GM12878 (cell line): ENCODE data around the gene AXDND1. TPM values are rescaled to one million over a fixed set of nuclear protein-coding genes. Genes with fewer than 3 reads are reported as not detected.

Source experiments
- ATAC-seq: fragments of 200-7000 bp; cut with Tn5 transposase; 3 replicates; pipeline ENCODE4 v1.9.1; 2020; ENCODE audit warnings: mild to moderate bottlenecking, moderate library complexity
- BruUV-seq: library from RNA; stranded (reverse); fragments of 400-500 nt; replicated peaks from 2 replicates; lab custom pipeline; 2021; lab: Mats Ljungman, UMichigan
- CTCF ChIA-PET: fragments of 300-600 bp; sonication (Branson Sonifier 250); formaldehyde crosslinking; extraction: SDS; loops from one replicate; lab custom pipeline; 2021; ENCODE audit warnings: inconsistent platforms; lab: Yijun Ruan, JAX
- POLR2A ChIA-PET: fragments of 350-600 bp; formaldehyde crosslinking; extraction: SDS; loops from one replicate; lab custom pipeline; 2021; ENCODE audit warnings: inconsistent platforms; lab: Charles Lee
- RAD21 ChIA-PET: fragments of 300-600 bp; sonication (Branson Sonifier 250); formaldehyde crosslinking; loops from one replicate; lab custom pipeline; 2023; ENCODE audit warnings: antibody characterized with exemption; ENCODE audit not compliant: unreplicated experiment; lab: Charles Lee
- SMC1A ChIA-PET: fragments of 300-600 bp; sonication (Branson Sonifier 250); formaldehyde crosslinking; loops from one replicate; lab custom pipeline; 2023; ENCODE audit not compliant: unreplicated experiment, uncharacterized antibody; lab: Charles Lee
- DNase-seq: peaks from one replicate; pipeline ENCODE4 v3.0.0-alpha.2; 2011; ENCODE audit warnings: low read depth, low spot score
- FAIRE-seq: peaks from 3 replicates; lab custom pipeline; 2011; peaks lifted over from hg19 to GRCh38; lab: Jason Lieb, UNC
- H2AFZ ChIP-seq: 2 replicates; pipeline ENCODE4 v1.6.0; 2011; ENCODE audit warnings: low read depth, low read length, control low read depth; ENCODE audit not compliant: control insufficient read depth
- H3K27ac ChIP-seq: 2 replicates; pipeline ENCODE4 v1.5.1; 2011; ENCODE audit warnings: control low read depth; ENCODE audit not compliant: control insufficient read depth, insufficient read depth
- H3K27me3 ChIP-seq, 2 experiments: replicated peaks in 1 of 2; 2 replicates each; pipeline versions ENCODE4 v1.6.0 to v1.6.1; 2011; ENCODE audit warnings: low read length in 1 of 2; ENCODE audit not compliant: control insufficient read depth in 2 of 2, insufficient read depth in 2 of 2
- H3K36me3 ChIP-seq, 2 experiments: 2 replicates each; pipeline ENCODE4 v1.5.1; 2011; ENCODE audit warnings: low read length in 1 of 2; ENCODE audit not compliant: control insufficient read depth in 2 of 2, insufficient read depth in 2 of 2
- H3K4me1 ChIP-seq: 2 replicates; pipeline ENCODE4 v1.6.1; 2011; ENCODE audit warnings: mild to moderate bottlenecking, low read length, moderate library complexity, mixed read lengths; ENCODE audit not compliant: control insufficient read depth, insufficient read depth
- H3K4me2 ChIP-seq: 2 replicates; pipeline ENCODE4 v1.6.0; 2011; ENCODE audit warnings: control low read depth; ENCODE audit not compliant: control insufficient read depth, insufficient read depth
- H3K4me3 ChIP-seq: fragments of 200-600 bp; sonication (generic); 2 replicates; pipeline ENCODE4 v1.5.1; 2016
- H3K79me2 ChIP-seq: 2 replicates; pipeline ENCODE4 v1.6.0; 2011; ENCODE audit warnings: low read length; ENCODE audit not compliant: control insufficient read depth, insufficient read depth
- H3K9ac ChIP-seq: 2 replicates; pipeline ENCODE4 v1.8.0; 2011; ENCODE audit warnings: low read length, control low read depth, mixed read lengths; ENCODE audit not compliant: control insufficient read depth, insufficient read depth
- H3K9me3 ChIP-seq: replicated peaks from 3 replicates; pipeline ENCODE4 v1.5.1; 2011; ENCODE audit warnings: mild to moderate bottlenecking, low read length; ENCODE audit not compliant: control insufficient read depth, insufficient read depth
- H4K20me1 ChIP-seq: 2 replicates; pipeline ENCODE4 v1.6.0; 2011; ENCODE audit not compliant: control insufficient read depth, insufficient read depth
- CBFB ChIP-seq: IDR thresholded peaks from 2 replicates; pipeline ENCODE4 v1.6.1; 2016; ENCODE audit warnings: antibody characterized with exemption, low read depth
- E2F4 ChIP-seq: IDR thresholded peaks from 2 replicates; pipeline ENCODE4 v1.6.1; 2012; ENCODE audit warnings: low read depth, low read length, improper control_type of control experiment
- FOS ChIP-seq: IDR thresholded peaks from 3 replicates; pipeline ENCODE4 v1.6.1; 2011; ENCODE audit warnings: borderline replicate concordance; ENCODE audit not compliant: insufficient read length; ENCODE audit errors: extremely low read depth
- FOXK2 ChIP-seq: fragments of 450-650 bp; IDR thresholded peaks from 2 replicates; pipeline ENCODE4 v1.6.1; 2017; ENCODE audit warnings: mild to moderate bottlenecking, moderate library complexity
- HDGF ChIP-seq: fragments of 450-650 bp; IDR thresholded peaks from 2 replicates; pipeline ENCODE4 v1.6.1; 2016; ENCODE audit warnings: antibody characterized with exemption
- IRF3 ChIP-seq: fragments of 450-650 bp; IDR thresholded peaks from 2 replicates; pipeline ENCODE4 v1.6.1; 2014; ENCODE audit warnings: mild to moderate bottlenecking
- KDM1A ChIP-seq: fragments of 200-600 bp; sonication (generic); IDR thresholded peaks from 2 replicates; pipeline ENCODE4 v1.6.1; 2016; ENCODE audit warnings: borderline replicate concordance
- MTA3 ChIP-seq: IDR thresholded peaks from 2 replicates; pipeline ENCODE4 v1.6.1; 2012; ENCODE audit warnings: low read length, inconsistent platforms, borderline replicate concordance
- SP1 ChIP-seq: IDR thresholded peaks from one replicate; pipeline ENCODE4 v1.6.1; 2011; ENCODE audit warnings: low read depth, low read length
- SREBF2 ChIP-seq: IDR thresholded peaks from 2 replicates; pipeline ENCODE4 v1.6.1; 2012; ENCODE audit warnings: mild to moderate bottlenecking, low read length
- WGBS: methylation state at CpG from one replicate; pipeline ENCODE4 v1.1.6; 2016; ENCODE audit warnings: low lambda C conversion rate; ENCODE audit not compliant: insufficient replicate concordance, insufficient coverage; ENCODE audit errors: missing lambda C conversion rate; 5-methylcytosine and 5-hydroxymethylcytosine counted together
- in situ Hi-C: fragments of 300-500 bp; cut with MboI; formaldehyde crosslinking; loops from 9 replicates; pipeline ENCODE4 v1.14.3; 2018; ENCODE audit warnings: mixed read lengths
- intact Hi-C: fragments of 100-400 bp; cut with micrococcal nuclease; formaldehyde crosslinking; loops from one replicate; pipeline ENCODE4 v1.14.2; 2022; ENCODE audit not compliant: unreplicated experiment
- polyA plus RNA-seq, 11 experiments: library from polyadenylated mRNA; depleted of rRNA in 4 of 11; unstranded in 6 of 11; stranded (reverse) in 5 of 11; fragments of >200 nt; fragmentation: Nextera tagmentation in 4 of 11; fragmentation: Illumina TruSeq in 1 of 11; extraction: Ambion mirVana in 4 of 11; extraction: Trizol in 1 of 11; gene quantifications; 1 replicate in 1 of 11; 2 replicates in 10 of 11; pipeline versions ENCODE4 v1.2.1 to v1.2.3, GENCODE V29; 2011 to 2016; ENCODE audit warnings: inconsistent platforms in 2 of 11, missing spikeins in 2 of 11, low read depth in 1 of 11
- total RNA-seq, 4 experiments: library from RNA; depleted of rRNA in 3 of 4; stranded (reverse); fragments of >200 nt in 3 of 4; fragmentation: Illumina TruSeq in 1 of 4; extraction: Trizol in 1 of 4; gene quantifications; 2 replicates each; pipeline versions ENCODE4 v1.2.1 to v1.2.3, GENCODE V29; 2013 to 2021

Gene AXDND1
- total and polyA plus RNA-seq, 10 of the 15 experiments (the other 5 are each of a cell fraction or from before 2014, with no cell fraction given) = 0.12 to 0.84 (median 0.42) TPM

- Histone ChIP-seq H3K4me2 (no peak overlapping the region), H4K20me1 (no peaks in the 10 kb centered on the region), H3K27me3 (no peaks in the 10 kb centered on the region), H3K9me3 (no peaks in the 10 kb centered on the region), H2AFZ (no peak overlapping the region), H3K79me2 (no peaks in the 10 kb centered on the region), H3K4me1 (no peaks in the 10 kb centered on the region), H3K4me3 (no peak overlapping the region), H3K27ac (no peak overlapping the region), H3K36me3 (no peaks in the 10 kb centered on the region), H3K9ac (no peak overlapping the region)
- ChIA-PET POLR2A (no interaction called here), CTCF (no interaction called here), RAD21 (no interaction called here), SMC1A (no interaction called here)
- no peak for ATAC-seq
- in situ Hi-C loops = no loop called here
- BruUV-seq = no TSS peak
- 19% methylated on average over 1 of the region's 1 CpG for WGBS
- FAIRE-seq = no peak
- intact Hi-C loops = no loop called here
- TF ChIP-seq KDM1A (no peak), SP1 (no peak), SREBF2 (no peak), FOS (no peak), FOXK2 (no peak), IRF3 (no peak), E2F4 (no peak), MTA3 (no peak), HDGF (no peak), CBFB (no peak)
- no peak for DNase-seq
These were observed 192.3 kb downstream of the AXDND1 start for GRCh38 chr1:179558078-179558477.
